ENCODE data around the gene CFAP210. TPM values are rescaled to one million over a fixed set of nuclear protein-coding genes. Genes with fewer than 3 reads are reported as not detected.

CFAP210 gene, protein sequence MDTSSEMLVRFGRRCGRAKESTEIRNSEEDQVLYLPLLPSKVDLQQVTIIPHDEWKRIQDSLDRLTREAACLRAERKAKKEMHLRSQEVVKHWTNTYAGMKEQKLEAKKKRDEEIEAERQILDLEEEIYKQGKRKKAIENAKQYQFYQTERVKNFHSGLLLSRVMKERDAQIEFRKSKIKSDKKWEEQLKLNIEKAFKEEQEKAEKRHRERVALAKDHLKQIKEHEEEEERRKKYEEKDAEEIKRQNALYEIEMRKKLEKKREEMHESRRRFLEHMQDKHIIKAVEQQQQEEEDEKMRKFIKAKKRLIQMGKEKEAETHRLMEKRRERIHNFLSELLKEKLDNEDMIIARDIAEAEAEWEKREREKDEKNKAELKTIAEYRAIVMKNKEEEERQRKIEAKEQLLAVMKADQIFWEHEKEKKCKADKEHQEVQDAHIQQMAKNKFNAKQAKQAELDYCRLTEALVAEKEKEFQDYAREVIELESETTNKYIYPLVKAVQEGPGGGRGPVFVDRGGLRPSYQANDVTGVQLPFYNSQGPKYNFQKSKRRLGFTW
- not detected in 2 replicates for total RNA-seq (2014; rRNA removed; shearing (Covaris generic))

- peak; percentile 97 for DNase-seq (ENCODE audit: low read depth)
Measured at GRCh38 chr2:169694113-169694893, at the start of gene CFAP210, which contains the start of gene PHOSPHO2. CFAP210 (minus strand) TSS chr2:169694405; CDS start chr2:169694327, 78 bp downstream. PHOSPHO2 (plus strand) TSS chr2:169694469; CDS start chr2:169700972, 6,503 bp downstream.

DNA sequence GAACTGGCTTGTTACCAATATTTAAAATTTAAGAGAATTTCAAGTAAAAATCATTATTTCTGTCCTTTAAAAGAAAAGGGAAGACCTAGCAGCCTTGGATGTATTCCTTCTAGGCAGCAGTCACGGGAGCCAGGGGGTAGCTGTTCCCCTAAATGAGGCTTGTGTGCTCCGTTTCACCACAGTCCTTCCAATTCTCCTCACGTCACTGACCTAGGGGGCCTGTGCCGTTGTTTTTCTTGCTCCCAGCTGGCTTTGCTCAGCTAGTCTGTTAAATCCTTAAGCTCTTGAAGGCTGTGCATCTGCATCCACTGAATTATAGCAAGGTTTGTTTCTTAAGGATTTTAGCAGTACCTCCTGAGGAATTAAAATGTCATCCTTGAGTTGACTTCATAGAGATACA, 49.3 kb upstream of the CFAP210 start:
- DNase-seq (ENCODE audit: low read depth): no peak

GRCh38 chr2:169739351-169739750, 45.1 kb upstream of the CFAP210 start:
- no peak for DNase-seq (ENCODE audit: low read depth)

GRCh38 chr2:169738566-169739229, 44.5 kb upstream of the CFAP210 start:
- no peak for DNase-seq (ENCODE audit: low read depth)

GRCh38 chr2:169736902-169737301, 42.7 kb upstream of the CFAP210 start:
- DNase-seq (ENCODE audit: low read depth): no peak

DNA sequence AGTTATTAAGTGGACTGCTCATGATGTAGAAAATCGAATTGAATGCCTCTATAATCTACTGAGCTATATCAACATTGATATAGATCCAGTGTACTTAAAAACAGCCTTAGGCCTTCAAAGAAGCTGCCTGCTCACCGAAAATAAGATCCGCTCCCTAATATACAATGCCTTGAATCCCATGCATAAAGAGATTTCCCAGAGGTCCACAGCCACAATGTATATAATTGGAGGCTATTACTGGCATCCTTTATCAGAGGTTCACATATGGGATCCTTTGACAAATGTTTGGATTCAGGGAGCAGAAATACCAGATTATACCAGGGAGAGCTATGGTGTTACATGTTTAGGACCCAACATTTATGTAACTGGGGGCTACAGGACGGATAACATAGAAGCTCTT, 41.4 kb upstream of the CFAP210 start:
- DNase-seq (ENCODE audit: low read depth): no peak

- peak; percentile 23 for DNase-seq (ENCODE audit: low read depth)
Measured at GRCh38 chr2:169734169-169734847, 40.1 kb upstream of the CFAP210 start.

DNA sequence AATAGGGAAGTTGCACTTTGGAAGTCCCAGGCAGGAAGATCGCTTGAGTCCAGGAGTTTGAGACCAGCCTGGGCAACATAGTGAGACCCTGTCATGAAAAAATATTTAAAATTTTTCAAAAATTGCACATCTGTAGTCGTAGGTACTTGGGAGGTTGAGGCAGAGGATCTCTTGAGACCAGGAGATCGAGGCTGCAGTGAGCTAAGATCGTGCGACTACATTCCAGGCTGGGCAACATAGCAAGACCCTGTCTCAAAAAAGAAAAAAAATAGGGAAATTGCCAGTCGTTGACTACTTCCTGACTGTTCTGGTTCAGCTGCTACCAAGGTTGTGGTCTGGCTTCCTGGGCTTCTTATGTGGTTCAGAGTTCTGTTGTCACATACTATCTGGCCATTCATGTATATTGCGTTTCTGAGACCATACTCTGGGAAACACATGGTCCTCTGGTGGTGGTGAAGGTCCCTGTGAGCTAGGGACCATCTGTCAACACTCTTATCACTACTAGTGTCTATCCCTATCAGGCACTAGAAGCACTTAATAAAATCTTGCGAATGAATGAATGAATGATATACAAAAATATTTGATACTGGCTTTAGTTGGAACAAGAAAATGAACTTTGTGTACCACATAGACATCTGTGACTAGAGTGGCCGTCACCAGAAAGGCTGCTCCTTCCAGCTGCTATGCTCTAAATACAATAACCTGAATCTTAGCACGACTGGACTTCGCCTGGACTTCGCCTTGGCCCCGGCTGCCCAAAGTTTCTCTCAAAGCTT, 38.6 kb upstream of the CFAP210 start:
- DNase-seq (ENCODE audit: low read depth): no peak

DNA sequence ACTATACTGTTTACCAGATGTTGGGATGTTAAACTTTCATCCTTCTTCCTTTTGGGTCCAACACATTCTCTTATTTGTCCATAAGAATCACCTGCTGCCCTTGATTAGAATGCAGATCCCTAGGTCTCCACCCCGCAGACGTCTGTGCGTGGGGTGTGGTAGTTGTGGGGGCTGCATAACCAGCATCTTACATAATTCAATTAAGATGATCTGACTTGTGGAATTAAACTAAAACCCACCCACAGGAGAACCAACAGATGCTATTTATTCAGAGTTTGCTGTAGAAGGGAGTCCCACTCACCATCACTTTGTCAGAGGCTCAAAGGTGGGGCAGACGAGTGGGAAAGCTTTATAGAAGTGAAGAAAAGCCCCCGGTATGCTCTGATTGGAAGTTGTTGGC, 37.9 kb upstream of the CFAP210 start:
- no peak for DNase-seq (ENCODE audit: low read depth)

DNA sequence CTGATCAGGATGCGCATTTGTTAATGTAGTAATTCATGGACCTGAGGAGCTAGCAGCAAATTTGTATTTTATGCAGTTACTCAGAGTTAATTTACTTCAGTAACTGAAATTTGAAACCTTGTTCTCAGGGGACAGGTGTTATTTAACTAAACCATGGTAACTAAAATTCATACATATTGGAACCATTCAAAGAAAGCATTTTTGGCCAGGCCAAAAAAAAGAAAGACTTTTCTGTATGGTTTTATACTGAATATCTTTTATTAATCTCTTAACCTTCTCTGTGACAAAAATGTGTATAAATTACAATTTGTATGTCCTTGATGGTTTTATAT, 35.0 kb upstream of the CFAP210 start:
- DNase-seq (ENCODE audit: low read depth): no peak

GRCh38 chr2:169727065-169727464, 32.9 kb upstream of the CFAP210 start:
- DNase-seq (ENCODE audit: low read depth): no peak

GRCh38 chr2:169721016-169721415, 26.8 kb upstream of the CFAP210 start:
- no peak for DNase-seq (ENCODE audit: low read depth)

GRCh38 chr2:169718930-169719504, 24.8 kb upstream of the CFAP210 start:
- DNase-seq (ENCODE audit: low read depth): no peak

GRCh38 chr2:169717691-169718063, 23.5 kb upstream of the CFAP210 start:
- no peak for DNase-seq (ENCODE audit: low read depth)

GRCh38 chr2:169716938-169717690, 22.9 kb upstream of the CFAP210 start:
- DNase-seq (ENCODE audit: low read depth): peak; percentile 43

GRCh38 chr2:169716238-169716886, 22.2 kb upstream of the CFAP210 start:
- DNase-seq (ENCODE audit: low read depth): no peak

- DNase-seq (ENCODE audit: low read depth): no peak
Measured at GRCh38 chr2:169715379-169716237, 21.4 kb upstream of the CFAP210 start.

GRCh38 chr2:169714699-169715098, 20.5 kb upstream of the CFAP210 start:
- no peak for DNase-seq (ENCODE audit: low read depth)

All from M059J (cell line).